GM18499 (cell line): ENCODE results near the gene RDH5.

ENCODE experiments used
- ATAC-seq: cut with Tn5 transposase; IDR thresholded peaks from one replicate; pipeline ENCODE4 v1.9.1; 2021; ENCODE audit warnings: moderate number of reproducible peaks; ENCODE audit not compliant: insufficient read depth, unreplicated experiment

RDH5 gene

DNA sequence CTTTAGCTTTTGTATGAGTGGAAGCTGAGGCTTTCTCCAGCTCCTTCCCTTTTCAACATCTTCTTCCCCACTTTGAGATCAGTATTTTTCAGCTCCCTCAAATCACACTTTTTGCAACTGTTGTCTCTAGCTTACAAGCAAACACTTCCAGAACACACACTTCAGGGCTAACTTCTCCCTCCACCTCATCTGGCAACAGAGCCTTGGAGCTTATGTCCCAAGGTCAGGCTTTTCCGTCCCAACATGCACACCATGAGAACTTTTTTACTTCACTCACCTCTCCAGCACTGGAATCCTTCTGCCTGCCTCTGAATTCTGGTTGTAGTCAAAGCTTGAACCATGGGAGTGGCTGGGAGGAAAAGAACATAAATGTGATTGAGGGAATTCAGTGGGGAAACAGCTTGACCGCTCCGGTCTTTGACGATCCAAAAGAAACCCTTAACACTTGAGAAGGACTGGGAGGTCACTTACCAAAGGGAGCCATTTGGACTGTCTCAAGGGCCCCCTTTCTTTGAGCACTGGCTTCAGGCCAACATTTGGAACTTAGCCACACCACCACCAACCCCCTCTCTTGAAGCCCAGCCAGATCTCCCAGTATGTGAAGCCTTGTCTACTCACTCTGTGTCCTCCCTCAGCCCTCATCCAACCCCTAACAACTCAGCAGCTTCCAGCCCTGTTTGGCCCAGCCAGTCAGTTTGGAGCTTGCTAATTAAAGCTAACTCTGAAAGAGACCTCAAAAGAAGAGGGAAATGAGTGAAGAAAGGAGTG is 8.2 kb upstream of the RDH5 start:
- ATAC-seq: no peak

DNA sequence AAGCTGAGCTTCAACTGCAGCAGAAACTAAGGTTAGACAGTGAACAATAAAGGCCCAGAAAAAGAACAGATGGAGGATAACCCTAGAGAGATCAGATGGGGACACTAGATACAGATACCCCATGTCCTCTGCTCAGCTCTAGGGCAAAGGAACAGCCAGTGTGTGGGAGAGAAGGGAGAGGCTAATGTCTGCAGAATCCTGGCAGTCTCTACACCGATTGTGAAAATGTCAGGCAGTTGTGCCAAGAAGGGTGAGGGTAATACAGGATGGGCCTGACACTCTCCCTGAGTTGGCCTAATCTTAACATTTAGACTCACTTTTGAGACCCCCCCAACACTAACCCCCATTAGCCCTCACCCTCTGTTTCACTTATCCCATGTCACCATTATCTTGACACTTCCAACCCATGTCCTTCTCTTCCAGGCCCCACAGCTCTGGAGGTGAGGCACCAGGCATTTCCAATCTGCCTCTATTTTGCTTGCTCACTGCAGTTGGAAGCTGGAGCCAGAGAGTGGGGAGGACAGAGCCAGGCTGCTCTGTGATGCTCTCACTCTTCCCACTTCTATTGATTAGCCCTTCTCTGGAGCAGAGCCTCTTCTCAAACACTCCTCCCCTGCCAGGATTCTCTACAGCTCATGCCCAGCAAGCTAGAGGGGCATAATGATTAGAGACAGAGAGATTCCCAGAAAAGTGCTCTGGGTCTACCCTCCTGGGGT is 7.3 kb upstream of the RDH5 start:
- ATAC-seq: no peak

DNA sequence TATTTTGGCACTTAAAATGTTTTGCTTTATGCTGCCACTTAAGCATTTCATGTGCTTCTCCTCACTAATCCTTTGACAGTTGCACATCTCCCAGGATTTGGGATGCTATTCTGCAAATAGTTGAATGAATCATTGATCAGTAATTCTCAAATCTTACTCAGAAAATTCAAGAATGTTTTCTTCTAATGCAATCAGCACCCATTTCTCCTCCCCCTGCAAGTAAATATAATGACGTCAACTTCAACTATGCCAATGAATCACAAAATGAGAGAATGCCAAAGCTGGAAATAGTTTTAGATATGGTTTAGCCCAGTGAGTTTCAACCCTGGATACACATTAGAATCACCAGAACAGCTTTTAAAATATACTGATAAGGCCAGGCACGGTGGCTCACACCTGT is 6.5 kb upstream of the RDH5 start:
- no peak for ATAC-seq

DNA sequence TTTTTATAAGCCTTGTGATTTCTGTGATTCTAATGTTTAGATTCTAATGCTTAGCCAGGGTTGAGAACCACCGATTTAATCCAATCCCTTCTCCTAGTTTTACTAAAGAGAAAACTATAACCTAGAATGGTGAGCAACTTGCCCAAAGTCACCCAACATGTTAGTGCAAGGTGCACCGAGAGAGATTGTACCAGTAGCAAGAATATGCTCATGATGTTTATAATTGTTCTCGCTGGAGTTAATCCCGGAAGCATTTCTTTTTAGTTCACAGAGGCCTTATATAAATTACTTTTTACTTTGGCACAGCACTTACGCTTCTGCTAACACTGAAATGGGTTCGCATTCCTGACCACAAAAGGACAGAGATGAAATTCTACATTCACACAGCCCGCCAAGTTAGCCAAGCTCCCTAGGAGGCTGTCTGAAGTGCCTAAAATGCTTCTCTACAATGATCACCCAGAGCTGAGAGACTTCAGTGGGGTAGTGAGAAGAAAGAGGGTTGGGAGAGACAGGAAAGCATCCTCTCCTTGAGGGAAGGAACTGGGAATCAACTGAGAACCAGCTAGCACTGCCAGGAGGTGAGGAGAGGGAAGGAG is 4.9 kb upstream of the RDH5 start:
- no peak for ATAC-seq

DNA sequence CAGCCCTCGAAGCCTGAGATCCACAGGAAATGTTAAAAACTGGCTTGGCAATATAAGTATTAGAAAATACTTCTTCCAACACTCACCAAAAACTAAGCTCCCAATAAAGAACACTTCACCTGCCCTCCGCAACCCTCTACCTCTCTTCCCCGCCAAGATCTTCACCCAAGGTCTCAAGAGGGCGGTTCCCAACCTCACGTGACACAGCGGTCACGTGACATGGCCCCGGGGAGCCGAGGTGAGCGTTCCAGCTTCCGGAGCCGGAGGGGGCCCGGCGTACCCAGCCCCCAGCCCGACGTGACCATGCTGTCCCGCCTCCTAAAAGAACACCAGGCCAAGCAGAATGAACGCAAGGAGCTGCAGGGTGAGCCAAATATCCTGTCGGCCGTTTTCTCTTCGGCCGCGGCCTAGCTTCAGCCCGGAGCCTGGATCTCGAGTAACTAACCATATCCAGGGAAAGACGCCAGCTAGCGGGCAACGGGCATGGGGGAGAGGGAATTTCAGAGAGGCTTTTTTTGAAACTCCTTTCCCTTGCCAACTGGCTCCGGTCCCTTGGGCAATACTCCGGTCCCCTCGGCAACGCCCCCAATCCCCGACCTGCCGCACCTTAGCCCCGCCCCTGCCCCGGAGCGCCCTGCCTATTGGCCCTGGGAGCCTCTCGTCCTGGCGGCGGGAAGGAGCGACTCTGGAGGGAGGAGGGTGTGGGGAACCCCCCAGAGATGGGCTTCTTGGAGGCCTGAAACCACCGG is 4.2 kb upstream of the RDH5 start, which contains the start of gene BLOC1S1:
BLOC1S1 (plus strand) TSS at position 214 of the 749 bp plus-strand sequence; CDS start at position 220, 6 bp downstream.
- peak; percentile 50 for ATAC-seq

DNA sequence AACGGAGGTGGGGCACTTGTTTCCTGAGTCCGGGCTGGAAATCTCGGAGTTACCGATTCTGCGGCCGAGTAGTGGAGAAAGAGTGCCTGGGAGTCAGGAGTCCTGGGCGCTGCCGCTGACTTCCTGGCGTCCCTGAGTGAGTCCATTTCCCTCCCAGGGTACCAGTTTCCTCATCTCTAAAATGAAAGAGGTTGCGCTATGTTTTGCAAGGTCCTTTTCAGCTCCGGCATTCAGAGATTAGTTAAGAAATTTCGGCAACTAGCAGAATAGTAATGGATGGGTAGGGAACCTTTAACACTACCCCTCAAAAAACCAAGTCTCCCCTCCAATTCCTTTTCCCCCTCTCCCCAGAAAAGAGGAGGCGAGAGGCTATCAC is 3.6 kb upstream of the RDH5 start:
- peak; percentile 12 for ATAC-seq

DNA sequence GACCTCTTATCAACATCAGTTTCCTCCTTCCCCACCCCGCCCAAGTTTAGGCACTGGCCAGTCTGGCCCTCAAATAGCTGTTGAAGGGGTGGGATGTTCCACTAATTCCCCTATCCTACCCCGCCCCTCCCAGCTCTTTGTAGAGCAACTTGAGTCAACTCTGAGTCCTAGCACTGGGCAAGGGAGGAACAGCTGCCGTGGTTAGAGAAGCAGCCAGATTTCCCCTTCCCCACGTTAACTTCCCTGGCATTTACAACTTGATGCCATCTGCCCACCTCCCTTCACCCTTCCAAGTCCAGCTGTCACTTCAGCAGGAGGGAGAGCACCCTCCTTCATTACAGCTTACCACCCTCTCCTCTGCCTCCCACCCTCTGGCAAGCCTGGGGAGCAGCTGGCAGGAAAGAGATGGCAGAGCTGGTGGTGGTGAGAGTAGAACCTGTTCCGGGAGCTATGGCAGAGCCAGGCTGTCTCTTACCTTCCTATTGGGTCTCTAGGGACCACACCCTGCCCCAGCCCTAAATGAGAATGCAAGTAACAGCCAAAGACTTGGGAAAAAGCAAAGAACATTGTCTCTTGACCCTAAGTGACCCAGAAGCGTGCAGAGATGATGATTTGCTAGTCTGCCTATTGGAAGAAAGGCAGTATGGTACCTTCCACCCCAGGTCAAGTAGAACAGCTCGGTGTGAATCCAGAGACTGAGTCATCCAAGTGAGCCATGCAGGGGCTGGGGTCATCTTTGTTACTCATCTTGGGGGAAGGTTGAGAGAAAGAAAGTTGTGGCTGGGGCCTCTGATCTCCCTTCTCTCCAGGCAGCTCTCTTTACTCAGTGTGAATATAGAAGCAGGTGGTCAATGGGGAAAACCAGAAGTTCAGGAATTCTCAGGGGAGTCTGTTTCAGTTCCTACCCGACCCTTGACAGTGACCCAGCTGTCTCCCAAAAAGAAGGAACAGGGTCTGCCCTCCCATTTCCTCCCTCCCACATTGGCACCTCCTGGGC is 2.9 kb upstream of the RDH5 start:
- no peak for ATAC-seq

DNA sequence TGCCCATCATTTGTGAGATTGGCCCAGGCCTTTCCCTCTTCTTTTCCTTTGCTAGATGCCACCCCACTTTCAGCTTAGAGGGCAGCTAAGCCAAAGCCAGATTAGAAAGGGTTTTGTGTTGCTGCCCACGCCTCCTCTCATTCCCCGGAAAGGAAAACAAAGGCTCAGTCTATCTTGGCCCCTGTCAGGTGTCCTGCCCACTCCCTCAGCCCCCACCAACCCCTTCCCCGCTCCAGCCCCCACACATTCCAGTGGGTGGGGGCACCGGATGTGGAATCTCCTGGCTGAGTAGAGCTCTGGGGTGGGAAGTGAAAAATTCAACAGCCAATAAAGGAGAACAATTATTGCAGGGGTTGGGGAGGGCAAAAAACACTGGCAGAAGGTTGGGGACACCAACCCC is 2.2 kb upstream of the RDH5 start:
- ATAC-seq: no peak

DNA sequence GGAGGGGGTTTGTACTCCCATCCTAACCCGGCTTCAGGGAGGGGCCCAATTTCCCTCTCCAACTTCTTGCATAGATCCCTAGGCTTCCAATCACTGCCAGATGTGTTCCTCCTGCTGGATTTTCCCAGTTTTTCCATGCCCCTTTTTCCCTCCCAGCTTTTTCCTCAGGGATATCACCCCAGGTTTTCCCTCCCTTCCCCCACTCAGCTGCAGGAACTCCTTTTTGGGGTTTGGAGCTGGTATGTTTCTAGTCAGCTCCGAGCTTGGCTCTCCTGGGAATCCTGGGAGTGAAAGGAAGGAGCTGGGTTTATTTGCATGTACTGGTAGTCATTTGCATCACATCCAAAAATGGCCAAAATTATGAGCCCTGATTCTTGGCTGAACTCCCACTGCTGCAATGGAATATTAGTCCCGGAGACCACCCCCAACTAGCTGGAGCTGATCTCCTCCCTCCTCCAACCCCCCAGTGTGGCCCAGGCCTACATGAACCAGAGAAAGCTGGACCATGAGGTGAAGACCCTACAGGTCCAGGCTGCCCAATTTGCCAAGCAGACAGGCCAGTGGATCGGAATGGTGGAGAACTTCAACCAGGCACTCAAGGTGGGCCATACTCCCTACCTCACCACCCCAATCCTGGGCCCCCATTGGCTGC is 1.4 kb upstream of the RDH5 start:
- no peak for ATAC-seq

DNA sequence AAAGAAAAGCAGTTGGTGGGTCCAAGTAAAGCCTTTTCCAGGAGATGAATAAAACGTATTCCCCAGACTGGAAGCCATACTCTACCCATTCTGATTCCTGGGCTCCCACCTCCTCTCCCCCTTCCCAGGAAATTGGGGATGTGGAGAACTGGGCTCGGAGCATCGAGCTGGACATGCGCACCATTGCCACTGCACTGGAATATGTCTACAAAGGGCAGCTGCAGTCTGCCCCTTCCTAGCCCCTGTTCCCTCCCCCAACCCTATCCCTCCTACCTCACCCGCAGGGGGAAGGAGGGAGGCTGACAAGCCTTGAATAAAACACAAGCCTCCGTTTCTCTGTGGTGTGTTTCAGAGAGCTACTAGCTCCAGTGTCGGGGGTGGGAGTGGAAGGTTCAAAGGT is 822 bp upstream of the RDH5 start:
- ATAC-seq: no peak

DNA sequence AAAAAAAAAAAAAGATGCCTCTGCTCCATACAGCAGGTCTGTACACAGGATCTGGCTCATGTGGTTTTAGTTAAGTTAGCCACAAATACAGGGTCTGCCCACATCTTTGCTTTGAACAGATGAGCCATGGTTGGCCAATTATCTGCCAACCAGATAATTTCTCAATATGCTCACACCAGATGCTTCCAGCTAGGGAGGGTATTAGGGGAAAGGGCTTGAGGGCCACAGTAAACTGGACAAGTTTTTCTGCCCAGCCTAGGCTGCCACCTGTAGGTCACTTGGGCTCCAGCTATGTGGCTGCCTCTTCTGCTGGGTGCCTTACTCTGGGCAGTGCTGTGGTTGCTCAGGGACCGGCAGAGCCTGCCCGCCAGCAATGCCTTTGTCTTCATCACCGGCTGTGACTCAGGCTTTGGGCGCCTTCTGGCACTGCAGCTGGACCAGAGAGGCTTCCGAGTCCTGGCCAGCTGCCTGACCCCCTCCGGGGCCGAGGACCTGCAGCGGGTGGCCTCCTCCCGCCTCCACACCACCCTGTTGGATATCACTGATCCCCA is 776 bp downstream of the RDH5 start:
- ATAC-seq: no peak

DNA sequence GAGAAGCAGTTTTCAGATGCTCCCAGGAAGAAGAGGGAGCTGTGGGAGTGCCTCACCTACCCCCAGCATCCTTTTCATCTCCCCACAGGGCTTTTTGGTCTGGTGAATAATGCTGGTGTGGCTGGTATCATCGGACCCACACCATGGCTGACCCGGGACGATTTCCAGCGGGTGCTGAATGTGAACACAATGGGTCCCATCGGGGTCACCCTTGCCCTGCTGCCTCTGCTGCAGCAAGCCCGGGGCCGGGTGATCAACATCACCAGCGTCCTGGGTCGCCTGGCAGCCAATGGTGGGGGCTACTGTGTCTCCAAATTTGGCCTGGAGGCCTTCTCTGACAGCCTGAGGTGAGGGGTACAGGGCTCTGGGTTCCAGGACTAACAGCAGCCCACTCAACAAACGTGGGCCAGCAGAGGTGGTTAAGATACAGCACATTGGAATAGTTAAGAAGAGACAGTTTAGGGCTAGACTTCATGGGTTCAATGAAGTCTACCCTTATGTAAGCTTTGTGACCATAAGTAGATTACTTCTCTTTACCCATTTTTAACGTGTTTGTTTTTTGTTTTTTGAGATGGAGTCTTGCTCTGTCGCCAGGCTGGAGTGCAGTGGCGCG is 1.5 kb downstream of the RDH5 start:
- no peak for ATAC-seq

DNA sequence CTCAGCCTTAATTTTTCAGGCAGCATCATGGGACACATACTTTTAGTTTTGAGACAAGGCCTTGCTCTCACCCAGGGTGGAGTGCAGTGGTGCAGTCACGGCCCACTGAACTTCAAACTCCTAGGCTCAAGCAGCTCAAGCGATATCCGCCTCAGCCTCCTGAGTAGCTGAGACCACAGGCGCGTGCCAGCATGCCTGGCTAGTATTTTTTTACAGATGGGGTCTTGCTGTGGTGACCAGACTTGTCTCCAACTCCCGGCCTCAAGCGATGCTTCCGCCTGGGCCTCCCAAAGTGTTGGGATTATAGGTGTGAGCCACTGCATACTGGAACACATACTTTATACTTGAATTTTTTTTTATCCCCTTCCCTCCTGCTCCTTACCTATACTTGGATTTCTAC is 2.8 kb downstream of the RDH5 start:
- no peak for ATAC-seq

DNA sequence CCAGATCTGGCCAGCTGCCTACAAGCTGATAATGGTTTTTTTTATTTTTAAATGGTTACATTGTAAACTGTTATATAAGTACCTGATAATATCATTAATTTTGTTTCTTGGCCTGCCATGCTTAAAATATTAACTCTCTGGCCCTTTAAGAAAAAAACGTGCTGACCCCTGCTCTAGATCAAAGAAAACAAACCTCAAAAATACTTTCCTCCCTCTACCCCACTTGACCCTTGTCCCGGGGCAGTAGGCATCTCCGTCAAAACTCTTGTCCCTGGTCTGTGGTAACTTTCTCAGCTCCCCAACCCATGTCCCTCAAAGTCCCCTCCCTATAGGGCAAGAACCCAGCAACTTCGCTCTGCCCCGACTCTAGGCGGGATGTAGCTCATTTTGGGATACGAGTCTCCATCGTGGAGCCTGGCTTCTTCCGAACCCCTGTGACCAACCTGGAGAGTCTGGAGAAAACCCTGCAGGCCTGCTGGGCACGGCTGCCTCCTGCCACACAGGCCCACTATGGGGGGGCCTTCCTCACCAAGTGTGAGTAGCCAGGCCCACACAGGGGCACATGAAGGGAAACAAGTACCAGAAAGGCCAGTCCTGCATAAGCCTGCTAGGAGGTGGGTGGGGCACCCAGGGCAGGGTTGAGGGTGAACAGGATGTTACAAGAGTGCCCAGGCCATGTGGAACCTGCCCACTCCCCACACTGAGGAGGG is 3.5 kb downstream of the RDH5 start:
- ATAC-seq: no peak

DNA sequence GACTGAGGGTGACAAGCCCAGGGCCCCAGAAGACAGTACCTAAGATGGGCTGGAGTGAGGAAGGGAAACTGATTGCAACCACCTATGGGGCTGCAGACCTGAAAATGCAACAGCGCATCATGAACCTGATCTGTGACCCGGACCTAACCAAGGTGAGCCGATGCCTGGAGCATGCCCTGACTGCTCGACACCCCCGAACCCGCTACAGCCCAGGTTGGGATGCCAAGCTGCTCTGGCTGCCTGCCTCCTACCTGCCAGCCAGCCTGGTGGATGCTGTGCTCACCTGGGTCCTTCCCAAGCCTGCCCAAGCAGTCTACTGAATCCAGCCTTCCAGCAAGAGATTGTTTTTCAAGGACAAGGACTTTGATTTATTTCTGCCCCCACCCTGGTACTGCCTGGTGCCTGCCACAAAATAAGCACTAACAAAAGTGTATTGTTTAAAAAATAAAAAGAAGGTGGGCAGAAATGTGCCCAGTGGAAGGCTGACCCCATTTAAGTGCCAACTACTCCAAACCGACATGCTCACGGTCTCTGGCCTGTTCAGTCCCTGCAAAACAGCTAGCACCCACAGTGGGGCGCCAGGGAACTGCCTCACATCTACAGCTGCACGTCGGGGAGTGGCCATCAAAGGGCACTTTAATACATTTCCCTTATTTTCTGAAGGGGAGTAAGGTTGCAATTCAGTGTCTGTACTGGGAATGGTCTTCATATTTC is 4.2 kb downstream of the RDH5 start:
- ATAC-seq: no peak

DNA sequence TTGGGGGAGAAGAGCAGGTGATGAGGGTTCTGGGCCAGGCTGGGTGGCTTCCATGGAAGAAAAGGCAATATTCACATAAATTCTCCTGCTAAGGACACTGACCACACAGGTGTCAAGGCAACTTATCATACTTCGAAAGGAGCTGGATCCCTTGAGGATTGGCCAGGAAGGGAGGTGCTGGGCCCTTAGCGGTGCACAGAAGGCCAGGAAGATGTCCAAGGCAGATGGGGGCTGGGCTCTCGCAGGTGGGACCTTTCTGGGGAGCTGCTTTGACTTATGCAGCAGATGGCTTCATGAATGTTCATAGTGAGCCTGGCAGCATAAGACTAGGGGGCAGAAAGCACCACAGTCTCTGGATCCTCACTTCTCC is 4.7 kb downstream of the RDH5 start:
- ATAC-seq: no peak

DNA sequence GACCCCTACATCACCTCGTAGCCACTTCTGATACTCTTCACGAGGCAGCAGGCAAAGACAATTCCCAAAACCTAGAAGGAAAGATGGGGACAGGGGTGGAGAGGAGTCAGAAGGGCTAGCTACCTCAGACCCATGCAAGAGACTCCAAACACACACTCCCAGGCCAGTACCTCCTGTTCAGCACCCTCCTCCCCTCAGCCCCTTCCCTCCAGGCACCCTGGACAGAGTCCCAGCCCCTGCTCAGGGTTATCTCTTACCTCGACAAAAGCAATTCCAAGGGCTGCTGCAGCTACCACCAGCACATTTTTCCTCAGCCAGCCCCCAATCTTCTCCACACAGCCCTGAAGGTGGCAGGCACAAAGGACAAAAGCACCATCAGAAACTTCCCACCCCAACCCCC is 5.4 kb downstream of the RDH5 start:
- no peak for ATAC-seq
